NCI-H146 treated with DMSO at 0.1 percent for 48 hours (cell line): Measurements from ENCODE around the gene APOL1.
"Not testable (repeated sequence)": the region's sequence is repeated elsewhere in the genome, so short reads cannot be mapped to it uniquely, and the experiment has no call there.

Experiments
- DNase-seq: peaks from one replicate; lab custom pipeline; 2025; ENCODE audit not compliant: unreplicated experiment; lab: John Stamatoyannopoulos, UW

The APOL1 gene

GRCh38 chr22:36224245-36224644 is 28.7 kb upstream of the APOL1 start:
- no peak for DNase-seq

GRCh38 chr22:36225333-36225922 is 27.5 kb upstream of the APOL1 start:
- no peak for DNase-seq

GRCh38 chr22:36226189-36226588 is 26.7 kb upstream of the APOL1 start:
- DNase-seq = no peak

GRCh38 chr22:36227396-36227795 is 25.5 kb upstream of the APOL1 start:
- no peak for DNase-seq

DNA sequence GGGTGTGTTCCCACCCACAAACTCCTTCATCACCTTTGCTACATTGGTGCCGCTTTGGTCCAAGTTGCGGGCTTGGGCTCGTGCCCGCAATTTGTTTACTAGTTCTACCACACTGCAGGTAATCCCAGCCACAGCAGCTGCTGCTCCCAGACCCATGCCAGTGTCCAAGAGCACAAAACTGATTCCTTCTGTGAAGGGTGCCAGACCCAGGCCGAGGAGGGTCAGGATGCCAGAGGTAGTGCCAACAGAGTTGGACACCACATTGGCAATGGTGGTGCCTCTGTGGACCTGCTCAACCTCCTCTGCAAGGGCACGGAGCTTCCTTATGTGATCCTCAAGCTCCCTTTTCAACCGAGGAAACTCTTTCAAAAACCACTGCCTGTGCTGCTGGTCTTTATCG is 25.1 kb upstream of the APOL1 start:
- DNase-seq = no peak

- not testable (repeated sequence) for DNase-seq
These were observed 24.6 kb upstream of the APOL1 start for GRCh38 chr22:36228369-36228768.

DNA sequence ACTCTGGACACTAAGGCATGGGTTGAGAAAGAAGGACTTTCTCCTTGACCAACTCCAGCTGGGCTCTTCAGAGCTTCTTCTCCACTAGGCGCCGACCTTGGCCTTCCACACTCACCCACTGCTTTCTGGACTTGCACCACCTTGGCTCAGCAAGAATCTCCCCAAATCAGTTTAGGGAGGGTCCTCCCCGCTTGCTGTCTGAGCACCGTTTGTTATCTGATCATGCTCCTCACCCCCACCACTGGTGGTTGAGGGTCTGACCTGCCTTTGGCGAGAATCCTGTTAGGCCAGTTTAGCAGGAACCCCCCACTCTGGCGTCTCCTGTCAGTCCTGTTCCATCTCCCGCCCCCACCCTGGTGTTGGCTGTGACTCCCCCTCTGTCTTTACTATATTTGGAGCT is 24.0 kb upstream of the APOL1 start:
- no peak for DNase-seq

DNA sequence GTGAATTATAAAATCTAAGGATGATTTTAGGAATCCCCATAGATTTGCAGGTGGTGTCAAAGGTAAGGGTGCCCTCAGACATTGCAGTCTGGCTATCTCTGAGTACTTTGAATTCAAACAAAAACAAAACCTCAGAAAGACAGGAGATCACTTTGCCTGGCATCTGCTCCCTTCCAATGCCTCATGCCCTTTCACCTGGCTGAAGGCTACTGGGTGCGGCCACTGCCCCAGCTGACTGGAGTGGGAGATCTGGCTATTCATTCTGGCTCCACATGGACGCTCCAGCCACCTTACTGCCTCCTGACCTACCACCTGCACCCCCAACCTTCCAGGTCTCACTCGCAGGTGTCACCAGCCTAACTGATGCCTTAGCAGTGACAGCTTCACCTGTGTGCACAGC is 23.3 kb upstream of the APOL1 start:
- DNase-seq = not testable (repeated sequence)

DNA sequence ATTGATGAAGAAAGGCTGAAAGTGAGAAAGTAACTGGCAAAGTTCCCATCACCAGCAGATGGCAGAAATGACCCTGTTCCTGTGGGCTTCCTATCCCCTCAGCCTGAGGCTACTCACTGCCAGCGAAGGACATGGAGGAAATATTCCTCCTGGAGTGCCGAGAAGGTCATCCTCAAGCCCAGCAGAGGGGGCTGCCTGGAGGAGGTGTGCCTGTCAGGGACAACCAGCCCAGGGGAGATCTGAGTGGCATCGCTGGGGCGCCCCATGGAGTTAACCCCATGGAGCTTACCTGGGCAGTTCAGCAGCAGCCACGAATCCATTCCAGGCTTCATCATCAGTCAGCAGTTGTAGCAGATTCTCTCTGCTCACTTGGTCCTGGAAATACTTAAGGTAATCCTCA is 21.9 kb upstream of the APOL1 start:
- not testable (repeated sequence) for DNase-seq

- no peak for DNase-seq
These were observed 20.1 kb upstream of the APOL1 start for GRCh38 chr22:36232715-36233401.

- DNase-seq = no peak
These were observed 19.1 kb upstream of the APOL1 start for GRCh38 chr22:36233796-36234195.

DNA sequence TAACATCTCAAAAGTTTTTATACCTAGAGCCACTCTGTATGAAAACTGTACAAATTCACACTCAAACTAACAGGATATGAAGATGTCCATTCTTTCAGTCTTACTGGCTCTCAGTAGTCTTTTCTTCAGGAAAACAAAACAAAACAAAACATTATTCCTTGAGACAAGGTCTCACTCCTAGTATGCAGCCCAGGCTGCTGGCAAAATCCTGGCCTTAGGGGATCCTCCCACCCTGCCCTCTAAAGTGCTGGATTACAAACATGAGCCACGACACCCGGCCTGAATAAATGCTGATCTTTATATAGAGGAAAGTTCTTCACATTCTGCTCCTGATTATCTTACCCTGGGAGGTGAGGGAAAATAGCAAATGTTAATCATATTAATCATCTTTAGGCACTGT is 18.7 kb upstream of the APOL1 start:
- no peak for DNase-seq

DNA sequence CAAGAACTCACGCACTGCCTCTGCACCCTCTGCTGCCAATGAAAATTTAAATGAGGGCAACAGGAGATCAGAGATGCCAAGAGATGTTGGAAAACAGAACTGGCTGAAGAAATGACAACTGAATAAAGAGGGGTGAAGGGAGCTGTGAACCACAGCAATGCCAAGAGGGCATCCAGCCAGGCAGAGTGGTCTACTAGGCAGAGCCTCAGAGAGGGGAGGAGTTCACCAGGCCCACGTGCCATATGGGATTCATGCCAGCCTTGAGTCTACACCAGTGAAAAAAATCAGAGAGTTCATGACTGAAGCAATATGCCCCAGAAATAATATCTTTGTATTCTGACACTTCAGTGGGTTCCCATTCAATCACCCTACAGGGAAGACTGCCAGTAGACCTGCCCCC is 18.0 kb upstream of the APOL1 start:
- no peak for DNase-seq

- DNase-seq = no peak
These were observed 17.3 kb upstream of the APOL1 start for GRCh38 chr22:36235585-36235984.

- no peak for DNase-seq
These were observed 16.3 kb upstream of the APOL1 start for GRCh38 chr22:36236388-36237319.

DNA sequence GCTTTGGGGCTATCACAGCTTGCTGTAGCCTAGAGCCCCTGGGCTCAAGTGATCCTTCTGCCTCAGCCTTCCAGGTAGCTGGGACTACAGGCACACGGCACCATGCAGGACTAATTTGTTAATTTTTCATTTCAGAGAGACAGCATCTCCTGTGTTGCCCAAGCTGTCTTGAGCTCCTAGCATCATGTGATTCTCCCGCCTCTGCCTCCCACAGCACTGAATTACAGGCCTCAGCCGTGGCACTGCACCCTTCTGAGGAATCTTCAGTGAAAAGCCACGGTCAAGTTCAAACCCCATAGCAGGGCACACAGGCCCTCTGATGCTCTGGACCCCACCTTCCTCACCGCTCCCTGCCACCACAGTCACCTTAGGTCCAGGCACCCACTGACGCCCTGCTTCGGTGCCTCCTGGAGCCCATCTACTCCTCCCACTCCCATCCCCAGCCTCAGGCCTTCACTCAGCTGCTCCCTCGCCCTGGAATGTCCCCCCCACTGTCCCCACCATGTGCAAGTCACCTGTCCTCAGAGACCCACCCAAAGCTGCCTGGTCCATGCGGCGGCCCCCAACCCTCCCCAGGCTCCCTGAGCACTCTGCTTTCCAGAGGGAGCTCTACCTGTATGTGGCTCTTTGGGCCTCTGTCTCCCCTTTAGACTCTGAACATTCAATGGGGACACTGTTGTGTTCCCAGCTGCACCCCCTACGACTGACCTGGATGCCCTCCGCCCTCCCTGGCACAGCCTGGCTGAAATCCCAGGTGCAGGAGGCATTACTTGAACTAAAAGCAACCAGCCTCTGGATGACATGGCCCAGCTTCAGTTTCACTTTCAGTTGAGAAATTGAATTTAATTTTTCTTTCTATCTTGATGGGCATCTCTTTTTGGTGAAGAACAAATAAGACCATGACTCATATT is 15.2 kb upstream of the APOL1 start:
- no peak for DNase-seq

GRCh38 chr22:36238373-36239149 is 14.4 kb upstream of the APOL1 start:
- no peak for DNase-seq

DNA sequence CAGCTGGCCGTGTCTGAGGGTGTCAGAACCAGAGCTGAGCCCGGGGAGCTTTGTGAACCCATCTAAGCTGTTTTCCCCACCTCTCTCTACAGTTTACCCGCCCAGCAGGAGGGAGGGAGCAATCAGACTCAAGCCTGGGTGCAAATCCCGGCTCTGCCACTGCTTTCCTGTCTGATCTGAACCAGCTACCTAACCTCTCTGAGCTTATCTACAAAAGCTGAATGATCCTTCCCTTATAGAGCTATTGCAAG is 13.9 kb upstream of the APOL1 start:
- DNase-seq = no peak

DNA sequence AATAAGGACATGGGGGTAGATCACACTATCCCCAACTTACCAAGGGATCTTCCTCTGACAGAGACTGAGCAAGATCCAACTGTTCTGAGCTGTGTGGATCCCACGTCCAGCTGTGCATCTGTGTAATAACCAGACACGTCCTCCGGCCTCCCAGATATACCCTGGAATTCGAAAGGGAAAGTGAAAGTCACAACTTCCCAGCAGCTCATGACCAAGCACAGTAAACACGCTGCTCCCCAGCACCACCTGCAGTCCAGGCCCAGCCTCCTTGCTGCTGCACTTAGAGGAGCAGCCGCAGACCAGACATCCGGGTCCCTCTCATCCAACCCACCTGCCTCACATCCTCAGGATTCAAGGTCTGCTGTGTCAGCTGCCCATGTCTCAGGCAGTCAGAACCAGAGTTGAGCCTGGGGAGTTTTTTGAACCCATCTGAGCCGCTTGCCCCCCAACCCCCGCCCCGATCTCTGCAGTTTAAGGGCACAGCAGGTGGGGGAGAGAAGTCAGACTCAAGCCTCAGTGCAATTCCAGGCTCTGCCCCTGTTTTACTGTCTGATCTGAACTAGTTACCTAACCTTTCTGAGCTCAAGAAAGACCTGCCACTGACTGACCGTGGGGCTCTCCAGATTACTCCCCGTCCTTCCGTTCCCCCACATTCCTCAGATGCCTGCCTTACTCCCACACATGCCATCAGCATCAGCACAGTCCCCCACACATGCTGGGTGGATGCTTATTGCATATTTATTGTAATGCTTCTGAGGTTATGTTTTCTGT is 13.3 kb upstream of the APOL1 start, which contains the start of gene APOL2:
Gene APOL2, minus strand, starts transcription at position 127 of the 771 bp plus-strand sequence. CDS start 6,365 bp downstream, outside the sequence.
- DNase-seq = peak; percentile 62

GRCh38 chr22:36243986-36244385 is 8.9 kb upstream of the APOL1 start:
- no peak for DNase-seq
